NCI-H748 treated with DMSO at 0.1 percent for 48 hours (cell line): ENCODE data around the gene TMEM127.
"Not testable (repeated sequence)": the region's sequence is repeated elsewhere in the genome, so short reads cannot be mapped to it uniquely, and the experiment has no call there.

Experiments used
- DNase-seq: peaks from one replicate; lab custom pipeline; 2025; lab: John Stamatoyannopoulos, UW

The TMEM127 gene

DNA sequence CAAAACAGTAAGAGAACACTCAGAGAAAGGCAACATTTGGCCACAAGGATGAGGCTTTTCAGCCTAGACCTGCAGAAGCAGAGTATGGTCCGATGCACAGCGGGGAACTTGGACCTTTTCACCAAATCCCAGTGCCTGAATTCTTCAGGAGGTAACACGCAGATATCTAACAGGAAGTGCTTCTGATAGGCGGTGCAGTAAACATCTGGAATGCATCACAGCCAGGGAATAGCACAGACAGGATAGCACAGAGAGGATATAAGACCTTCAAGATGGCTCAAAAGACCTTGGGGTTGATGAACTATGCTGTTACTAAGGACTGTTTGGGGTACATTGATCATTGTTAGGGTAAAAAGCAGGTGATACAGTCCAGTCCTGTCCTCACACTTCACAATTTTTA, 1.7 kb downstream of the TMEM127 start:
- no peak for DNase-seq

DNA sequence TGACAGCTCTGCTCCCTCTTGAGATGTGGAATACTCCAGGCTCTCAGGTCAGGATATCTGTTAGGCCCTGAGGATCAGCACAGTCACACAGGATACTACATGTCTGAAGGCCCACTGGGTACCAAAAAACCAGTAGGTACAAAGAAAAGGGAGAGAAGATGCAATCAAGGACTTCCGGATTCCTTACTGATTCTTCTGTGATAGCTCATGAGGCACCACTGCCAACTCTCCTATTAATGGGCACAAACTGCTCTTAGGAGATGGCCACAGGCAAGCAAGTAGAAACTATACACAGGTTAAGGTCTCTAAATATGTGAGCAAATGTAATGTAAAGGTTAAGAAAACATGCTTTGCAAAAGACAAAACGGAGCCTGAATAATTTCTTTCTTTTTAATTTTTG, 3.5 kb downstream of the TMEM127 start:
- no peak for DNase-seq

DNA sequence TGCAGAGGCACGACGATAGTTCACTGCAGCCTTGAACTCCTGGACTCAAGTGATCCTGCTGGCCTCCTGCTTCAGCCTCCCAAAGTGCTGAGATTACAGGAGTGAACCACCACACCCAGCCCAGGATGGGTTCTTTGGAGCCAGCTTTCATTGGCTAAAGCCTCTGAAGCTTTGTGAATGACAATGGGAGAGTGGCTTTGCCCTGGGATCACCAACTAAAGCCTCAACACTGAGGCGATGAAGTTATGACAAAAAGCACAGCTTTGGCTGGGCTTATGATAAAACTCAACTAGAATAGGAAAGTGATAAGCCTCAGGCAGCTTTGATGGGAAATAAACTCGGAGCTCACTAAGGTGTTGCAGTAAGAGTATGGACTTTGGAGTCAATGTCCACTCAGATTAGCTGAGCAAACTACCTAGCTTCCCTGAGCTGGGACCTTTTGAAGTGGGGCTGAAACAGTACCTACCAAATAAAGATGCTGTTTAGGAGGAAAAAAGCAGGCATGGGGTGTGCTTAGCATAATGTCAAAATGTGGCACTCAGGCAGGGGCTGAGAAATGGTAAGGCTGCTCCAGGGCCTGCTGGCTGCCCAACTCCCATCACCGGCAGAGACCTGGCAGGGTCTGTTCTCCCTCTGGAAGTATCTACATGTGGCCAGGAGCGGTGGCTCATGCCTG, 4.3 kb downstream of the TMEM127 start:
- DNase-seq = no peak

DNA sequence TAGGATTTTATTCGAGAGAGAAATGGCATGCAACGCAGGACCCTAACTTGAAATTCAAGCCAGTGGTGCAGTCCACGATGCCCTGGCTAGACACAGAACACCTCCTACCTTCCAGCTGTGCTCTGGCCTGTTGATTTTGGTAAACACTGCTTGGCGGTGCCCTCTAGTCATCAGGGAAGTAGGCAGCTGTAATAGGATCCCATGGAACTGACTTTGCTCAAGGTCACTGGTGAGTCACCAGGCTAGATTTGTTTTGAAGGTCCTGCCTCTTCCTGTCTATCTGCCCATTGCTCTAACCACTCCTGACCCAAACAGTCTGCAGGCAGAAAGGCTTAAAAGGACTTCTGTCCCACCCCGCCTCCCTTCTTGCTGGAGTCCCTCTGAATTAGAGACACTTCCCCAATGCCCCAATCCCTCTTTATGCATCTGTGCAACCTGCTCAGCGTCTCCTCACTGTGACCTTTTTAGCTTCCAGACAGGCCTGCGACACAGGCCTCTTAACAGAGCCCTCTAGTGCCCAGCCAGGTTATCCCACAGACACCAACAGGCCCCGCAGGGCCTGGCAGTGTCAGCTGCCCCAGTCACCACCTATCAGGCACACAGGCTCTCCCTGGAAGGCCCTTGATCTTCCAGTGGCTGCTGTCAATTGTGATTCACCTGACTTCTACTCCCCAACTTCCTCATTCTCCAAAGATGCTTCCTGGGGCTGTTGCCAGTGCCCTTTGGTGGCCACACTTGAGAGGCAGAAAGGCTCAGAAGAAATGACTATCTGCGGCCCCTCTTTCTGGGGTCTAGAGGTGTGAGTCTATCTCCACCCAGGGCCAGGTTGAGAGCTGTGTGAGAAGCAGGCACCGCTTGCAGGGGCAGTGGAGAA, 5.2 kb downstream of the TMEM127 start:
- no peak for DNase-seq

DNA sequence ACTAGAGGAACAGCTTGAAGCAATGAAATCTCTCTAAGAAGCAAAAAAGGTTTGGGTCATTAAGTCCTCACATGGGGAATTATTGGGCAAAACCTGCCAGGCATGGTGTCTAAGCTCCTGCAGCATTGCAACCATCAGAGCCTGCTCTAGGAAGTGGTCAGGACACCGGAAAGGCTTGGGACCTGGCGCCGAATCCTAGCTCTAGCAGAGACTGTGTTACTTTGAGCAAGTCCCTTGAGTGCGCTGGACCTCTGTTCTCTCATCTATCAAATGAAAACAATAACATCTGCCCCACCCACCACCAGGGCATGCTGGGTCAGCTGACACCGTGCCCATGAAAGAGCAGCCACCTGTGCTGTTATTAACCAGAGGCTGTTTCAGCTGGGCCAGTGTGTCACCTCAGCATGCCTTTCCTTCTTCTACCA, 6.3 kb downstream of the TMEM127 start:
- no peak for DNase-seq

DNA sequence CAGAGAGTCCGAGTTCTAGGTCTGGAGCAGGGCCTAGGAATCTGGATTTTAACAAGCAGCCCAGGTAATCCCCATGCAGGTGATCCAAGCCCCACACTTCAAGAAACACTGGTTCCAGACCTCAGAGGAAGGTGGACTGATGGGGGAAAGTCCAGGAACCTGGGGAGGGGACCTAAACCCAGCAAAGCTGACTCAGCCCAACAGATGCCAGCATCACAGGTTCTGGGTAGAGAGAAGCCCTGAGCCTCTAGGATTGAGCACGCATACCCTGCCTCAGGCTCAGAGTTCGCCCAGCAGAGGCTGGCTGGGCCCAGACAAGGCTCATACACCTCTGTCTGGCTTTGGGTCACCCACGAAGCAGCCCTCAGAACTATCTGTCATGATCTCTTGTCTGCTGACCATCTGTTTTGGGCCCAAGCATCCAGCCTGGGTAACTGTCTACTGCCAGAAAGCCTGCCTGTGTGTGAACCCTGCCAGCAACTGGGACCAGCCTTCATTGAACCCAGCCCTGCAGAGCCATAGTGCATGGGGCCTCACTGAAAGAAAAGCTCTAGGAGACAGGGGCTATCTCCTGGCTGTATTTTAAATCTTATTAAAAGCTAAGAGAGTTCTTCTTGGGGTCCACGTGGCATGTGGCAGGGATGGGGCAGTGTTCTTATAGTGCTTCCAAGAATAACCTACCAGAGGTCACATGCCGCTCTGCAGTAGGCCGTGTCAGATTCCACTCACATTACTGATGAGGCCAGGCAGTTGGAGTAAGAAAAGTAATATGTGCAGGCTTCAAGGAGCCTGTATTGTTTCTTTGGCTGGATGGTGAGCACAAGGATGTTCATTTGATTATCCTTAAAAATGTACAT, 7.4 kb downstream of the TMEM127 start:
- DNase-seq = no peak

DNA sequence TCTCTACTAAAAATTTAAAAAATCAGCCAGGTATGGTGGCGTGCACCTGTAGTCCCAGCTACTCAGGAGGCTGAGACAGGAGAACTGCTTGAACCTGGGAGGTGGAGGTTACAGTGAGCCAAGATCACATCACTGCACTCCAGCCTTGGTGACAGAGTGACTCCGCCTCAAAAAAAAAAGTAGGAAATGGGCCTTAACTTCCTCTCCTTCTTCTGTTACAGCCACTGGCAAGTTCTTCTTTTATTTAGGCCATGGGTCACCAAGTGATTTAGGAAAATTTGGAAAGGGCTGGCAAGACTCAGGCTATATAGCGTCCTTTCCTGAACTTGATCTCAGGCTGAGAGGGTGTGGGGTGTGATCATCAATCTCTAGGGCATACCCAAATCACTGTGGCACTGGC, 8.1 kb downstream of the TMEM127 start:
- not testable (repeated sequence) for DNase-seq

DNA sequence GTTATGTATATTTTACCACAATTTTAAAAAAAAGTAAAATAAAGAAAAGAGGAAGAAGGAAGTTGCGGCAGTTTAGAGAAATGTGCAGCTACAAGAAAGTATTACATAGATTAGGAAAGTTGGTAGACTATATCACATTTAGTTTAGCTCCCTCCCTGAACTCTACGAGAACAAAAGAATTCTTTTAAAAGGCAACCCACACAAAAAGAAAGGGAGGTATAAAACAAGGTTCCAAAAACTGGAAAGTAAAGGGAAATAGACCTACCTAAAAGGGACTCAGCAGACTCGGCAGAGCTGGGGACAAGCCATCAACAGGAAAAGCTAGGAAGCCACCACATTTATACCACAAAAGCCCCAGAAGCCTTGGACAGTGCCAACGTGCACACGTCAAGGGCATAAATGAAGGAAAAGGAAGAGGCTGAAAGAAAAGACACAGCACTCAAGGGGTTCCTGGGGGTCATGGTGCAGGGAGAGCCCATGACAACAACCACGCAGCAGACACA, 9.1 kb downstream of the TMEM127 start:
- DNase-seq = no peak

DNA sequence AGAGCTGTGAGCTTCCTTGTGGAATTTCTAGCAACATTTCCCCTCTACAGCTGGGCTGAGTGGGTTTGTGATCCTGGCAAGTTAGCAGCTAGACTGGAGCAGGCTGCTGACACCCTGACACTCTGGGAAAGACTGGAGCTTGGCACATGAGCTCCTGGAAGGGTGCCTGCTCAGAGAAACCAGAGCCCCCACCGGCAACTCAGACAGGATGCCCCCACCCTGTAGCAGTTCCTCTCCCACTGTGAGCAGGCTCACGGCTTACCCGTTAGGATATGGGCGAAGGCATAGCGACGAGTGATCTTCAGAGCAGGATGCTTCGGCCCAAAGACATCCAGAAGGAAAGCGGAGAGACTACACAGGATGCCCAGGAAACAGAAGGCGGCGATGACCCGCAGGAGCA, 11.2 kb downstream of the TMEM127 start:
- no peak for DNase-seq

DNA sequence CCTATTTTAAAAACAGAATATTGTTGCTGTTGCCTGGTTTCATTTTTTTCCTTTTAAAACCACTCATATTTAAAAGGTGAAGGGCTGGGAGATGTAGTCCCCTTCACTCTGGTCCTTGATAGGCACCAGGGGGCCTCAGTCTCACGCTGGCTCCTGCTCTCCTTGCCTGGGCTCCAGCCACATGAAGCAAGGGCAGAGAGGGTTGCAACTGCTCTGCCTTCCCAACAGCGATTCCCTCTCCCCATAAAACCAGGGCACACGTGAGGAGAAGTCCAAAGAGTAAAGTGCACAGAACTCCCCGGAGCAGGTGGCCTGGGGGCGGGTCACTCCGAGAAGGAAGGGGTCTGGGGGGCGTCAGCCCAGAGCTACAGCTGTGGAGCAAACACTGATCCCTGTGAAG, 12.8 kb downstream of the TMEM127 start:
- no peak for DNase-seq

DNA sequence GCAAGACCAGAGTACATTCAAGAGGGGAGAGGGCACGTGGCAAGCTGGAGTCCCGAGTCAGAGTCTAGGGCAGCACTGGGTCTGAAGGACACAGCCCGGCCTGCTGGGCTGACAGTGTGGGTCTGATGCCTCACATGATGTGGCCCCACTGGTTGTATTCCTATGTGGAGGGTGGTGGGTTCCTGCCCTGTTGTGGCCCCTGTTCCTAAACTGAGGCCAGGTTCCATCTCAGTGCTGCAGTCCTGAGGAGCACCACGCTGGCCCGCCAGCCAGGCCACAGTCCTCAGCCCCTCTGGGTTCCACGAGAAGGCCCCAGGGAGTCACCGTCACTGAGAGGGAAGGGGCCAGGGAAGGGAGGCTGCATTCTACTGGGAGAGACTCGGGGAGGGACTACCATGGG, 13.3 kb downstream of the TMEM127 start:
- no peak for DNase-seq

DNA sequence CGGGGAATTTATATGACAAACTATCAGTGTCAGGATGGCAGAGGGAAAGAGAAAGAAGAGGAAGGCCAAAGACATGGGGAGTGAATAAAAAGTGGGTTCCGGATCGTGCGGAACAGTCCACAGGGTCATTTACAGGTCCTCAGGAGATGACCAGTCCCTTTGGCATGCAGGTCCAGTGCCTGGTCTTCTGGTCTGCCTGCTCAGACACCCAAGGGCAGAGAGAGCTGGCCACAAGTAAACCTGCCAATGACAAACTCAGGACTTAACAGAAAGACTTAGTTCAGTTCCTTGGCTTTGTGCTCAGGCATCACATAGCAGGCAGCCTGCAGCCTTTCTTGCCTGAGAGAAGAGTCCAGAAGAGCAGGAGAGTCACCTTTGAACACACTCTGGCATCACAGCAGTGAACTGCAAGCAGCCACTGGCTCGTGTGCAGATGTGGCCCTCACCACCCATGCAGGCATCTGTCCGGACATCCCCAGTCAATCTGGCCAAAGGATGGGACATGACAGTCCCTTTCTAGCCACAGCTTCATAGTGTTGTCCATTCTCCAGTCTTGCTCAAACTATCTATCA, 14.0 kb downstream of the TMEM127 start:
- no peak for DNase-seq

DNA sequence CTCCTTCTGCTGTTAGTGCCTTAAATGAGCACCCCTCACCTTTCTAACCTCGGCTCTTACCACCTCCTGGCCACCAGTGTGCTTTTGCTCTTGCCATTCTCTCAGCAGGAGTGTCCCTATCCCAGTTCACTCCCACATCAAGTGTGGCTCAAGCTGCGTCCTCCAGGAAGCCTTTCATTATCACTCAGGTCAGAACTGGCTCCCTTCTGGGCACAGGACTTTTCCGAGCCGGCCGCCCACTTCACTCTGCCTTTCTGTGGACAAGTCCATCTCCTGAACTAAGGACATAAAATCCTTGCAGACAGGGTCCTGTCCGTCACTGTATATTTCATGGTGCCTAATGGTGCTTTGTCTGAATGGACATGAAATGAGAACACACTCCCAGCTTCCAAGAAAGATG, 15.6 kb downstream of the TMEM127 start:
- no peak for DNase-seq

DNA sequence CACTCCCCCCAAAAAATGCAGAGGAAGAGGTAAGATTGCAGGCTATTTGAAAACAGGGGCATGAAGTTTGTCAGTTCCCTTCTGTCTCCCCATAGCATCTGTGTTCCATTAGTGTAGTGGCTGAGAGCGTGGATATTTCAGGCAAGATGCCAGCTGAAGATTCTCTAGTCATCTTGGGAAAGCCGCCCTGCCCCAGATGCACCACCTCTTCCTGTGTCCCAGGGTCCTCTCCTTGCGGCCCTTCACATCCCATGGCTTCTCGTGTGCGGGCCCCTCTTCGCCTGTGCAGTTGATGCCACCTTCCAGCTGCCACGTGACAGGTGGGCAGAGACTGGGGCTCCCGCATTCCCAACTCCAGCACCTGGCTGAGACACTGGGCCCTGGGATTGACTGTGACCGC, 16.1 kb downstream of the TMEM127 start:
- DNase-seq = no peak

DNA sequence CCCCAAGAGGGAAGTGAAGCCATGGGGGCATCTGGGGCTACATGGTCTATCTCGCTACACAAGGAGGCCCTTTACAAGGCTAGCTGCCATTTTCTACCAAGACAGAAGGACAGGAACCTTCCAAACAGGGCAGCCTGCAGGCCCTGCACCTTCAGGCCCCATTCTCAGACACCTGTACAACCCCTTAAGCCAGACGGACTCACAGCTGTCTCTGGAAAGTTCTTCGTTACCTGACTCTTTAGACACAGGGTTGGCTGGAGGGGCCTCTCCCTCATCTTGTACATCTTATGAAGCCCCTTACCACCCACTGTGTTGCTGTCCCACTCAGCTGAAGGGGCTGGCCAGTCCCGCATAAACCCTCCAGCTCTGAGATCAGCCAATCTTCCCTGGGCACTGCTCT, 17.2 kb downstream of the TMEM127 start:
- no peak for DNase-seq

DNA sequence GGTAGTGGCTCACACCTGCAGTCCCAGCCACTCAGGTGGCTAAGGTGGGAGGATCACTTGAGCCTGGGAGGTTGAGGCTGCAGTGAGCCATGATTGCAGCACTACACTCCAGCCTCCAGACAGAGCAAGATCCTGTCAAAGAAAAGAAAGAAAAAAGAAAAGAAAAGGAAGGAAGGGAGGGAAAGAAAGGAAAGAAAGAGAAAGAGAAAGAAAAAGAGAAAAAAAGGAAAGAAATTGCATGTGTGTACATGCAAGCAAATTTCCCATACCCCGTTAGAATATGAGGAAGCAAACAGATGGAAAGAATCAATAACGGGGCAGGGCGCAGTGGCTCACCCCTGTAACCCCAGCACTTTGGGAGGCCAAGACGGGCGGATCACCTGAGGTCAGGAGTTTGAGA, 17.9 kb downstream of the TMEM127 start:
- no peak for DNase-seq

DNA sequence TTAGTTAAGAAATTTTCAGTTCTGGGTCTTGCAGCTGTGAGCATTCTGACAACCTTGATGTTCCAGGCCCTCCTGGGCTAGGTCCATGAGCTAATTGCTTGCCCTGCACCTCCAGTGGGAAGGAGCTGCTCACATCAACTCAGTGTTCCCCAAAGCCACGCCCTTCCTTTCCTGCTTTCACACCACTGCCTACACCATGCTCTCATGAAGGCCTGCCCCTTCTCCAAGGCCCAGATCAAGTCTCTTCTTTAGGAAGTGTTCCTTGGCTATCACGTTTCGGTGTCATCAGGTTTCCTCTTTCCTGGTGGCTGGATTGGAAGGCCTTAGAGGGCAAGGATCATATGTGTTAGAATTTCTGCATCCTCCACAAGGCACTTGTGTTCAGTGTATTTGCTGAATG, 18.8 kb downstream of the TMEM127 start:
- DNase-seq = no peak

DNA sequence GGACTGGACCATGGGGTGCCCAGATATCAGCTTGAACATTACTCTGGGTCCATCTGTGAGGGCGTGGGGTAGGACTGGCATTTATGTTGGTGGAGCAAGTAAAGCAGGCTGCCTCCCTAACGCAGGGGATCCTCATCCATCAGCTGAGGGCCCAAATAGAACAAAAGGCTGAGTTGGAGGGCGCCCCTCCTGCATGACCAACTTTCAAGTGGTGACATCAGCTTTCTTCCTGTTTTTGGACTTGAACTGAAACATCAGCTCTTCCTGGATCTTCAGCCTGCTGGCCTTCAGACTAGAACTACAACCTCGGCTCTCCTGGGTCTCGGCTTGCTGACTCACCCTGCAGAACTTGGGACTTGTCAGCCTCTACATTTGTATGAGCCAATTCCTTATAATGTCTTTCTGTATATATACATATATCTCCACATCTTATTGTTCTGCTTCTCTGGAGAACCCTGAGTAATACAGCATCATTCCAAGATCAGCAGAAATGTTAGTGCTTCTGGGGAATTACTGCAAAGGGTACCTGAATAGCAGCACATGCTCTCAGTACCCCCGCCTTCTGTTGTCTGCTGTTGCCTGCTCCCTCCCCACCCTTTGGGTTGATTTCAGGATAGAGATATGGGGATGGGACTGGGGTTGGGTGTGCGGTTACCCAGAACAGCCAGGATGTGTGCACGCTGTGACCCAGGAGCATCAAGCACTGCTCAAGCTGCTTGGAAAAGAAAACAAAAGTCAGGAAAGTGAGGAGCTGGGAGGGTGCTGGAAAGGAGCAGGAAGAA, 20.0 kb downstream of the TMEM127 start:
- no peak for DNase-seq

DNA sequence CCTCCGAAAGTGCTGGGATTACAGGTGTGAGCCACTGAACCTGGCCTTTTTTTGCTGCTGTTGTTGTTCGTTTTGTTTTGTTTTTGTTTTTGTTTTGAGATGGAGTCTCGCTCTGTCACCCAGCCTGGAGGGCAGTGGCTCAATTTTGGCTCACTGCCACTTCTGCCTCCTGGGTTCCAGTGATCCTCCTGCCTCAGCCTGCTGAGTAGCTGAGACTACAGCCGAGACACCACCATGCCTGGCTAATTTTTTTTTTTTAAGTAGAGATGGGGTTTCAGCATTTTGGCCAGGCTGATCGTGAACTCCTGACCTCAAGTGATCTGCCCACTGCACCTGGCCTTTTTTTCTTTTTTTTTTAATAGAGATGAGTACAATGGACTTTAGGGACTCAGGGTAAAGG, 22.0 kb downstream of the TMEM127 start:
- DNase-seq = no peak

DNA sequence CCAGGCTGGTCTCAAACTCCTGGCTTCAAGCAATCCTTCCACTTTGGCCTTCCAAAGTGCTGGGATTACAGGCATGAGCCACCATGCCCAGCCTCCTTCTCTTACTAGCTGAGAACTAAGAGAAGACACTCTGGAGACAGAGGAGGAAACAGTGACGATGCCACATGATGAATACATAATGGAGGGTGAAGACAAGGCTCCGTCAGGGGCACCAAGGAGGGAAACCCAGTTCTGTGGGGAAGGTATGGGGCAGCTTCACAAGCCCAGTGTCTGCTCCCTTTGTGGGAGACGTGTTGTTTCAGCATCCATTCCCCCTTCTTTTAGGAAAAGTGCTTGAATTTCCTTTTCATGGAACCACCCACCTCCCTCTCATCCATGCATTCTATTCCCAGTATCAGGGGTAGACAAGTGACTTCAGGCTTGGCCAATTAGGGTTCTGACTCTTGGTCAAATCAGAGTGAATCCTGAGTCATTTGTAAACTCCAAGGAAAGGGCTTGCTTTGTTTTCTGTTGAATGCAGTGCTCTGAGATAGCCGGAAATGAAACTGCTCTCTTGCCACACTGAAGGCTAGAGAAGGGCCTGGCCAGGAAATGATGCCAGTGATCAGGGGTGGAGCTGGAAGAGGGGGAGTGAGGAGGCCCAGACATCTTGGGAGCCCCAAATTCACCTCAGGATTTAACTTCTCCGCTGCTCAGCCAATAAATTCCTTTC, 23.7 kb downstream of the TMEM127 start:
- no peak for DNase-seq

DNA sequence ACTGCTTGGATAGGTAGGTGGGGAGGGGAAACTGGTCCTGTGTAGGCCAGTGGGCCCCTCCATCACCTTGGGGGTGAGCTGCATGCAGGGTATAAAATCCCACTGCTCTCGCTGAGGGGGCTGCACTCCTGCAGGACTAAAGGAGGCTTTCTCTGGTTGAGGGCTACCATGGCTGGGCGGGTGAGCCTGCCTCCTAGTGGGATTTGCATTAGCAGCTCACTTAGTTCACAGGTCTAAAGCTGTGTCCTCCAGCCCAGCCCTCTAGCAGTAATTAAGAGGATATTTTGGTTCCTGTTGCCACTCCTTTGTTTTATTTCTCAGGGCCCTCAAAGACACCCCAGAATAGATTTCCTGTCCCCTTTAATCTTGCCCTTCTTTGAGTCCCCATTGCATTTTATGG, 24.6 kb downstream of the TMEM127 start:
- no peak for DNase-seq
